Esophagus squamous epithelium (tissue), 4 donors: ENCODE data around the gene JAML.

Experiments used
- CTCF ChIP-seq, 6 experiments: fragments of 450-650 bp in 4 of 6; fragments of 200-600 bp in 2 of 6; sonication (generic) in 2 of 6; IDR thresholded peaks; one replicate each; pipeline ENCODE4 v1.5.1; 2016 to 2019; ENCODE audit warnings: antibody characterized with exemption in 6 of 6, mild to moderate bottlenecking in 4 of 6, moderate library complexity in 4 of 6
- POLR2A ChIP-seq, 4 donors: fragments of 450-650 bp; IDR thresholded peaks; one replicate each; pipeline ENCODE4 v1.6.1; 2017; ENCODE audit warnings: antibody characterized with exemption in 4 of 4, mild to moderate bottlenecking in 4 of 4, moderate library complexity in 3 of 4

GRCh38 chr11:118234833-118235232 is 10.0 kb upstream of the JAML start:
- TF ChIP-seq CTCF (IDR thresholded peaks at IDR 0.05) (no peak), POLR2A (IDR thresholded peaks at IDR 0.05) (no peak)
